ENCODE measurements around the gene ZNF821. TPM values are rescaled to one million over a fixed set of nuclear protein-coding genes. Genes with fewer than 3 reads are reported as not detected.
"Not testable (repeated sequence)": the region's sequence is repeated elsewhere in the genome, so short reads cannot be mapped to it uniquely, and the experiment has no call there.

Gene ZNF821
- polyA plus RNA-seq, 1 donor, result 11.2 TPM

DNA sequence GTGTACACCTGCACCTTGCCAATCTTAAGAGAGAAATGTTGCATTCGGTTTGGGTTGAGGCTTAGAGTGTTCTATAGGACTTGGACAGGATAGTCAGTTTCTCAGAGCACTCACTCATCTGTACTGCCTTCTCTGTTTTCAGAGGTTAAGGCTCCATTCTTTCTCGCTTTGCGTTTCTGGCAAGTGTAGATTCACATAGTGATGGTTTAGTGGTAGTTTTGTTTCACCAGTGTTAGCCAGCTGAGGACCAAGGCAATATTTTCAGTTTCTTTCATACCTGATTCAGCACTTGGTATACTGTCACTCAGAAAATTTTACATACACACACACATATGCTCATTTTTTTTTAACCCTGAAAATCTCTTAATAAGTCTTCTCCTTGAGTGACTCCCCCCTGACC, 36.9 kb downstream of the ZNF821 start:
- peaks cover 37% of the 10 kb centered on the region for H3K36me3 ChIP-seq (ENCODE audit: control insufficient read depth, insufficient read depth, low read length)
- H3K27me3 ChIP-seq (ENCODE audit: control insufficient read depth, insufficient read depth, low read length), result no peaks in the 10 kb centered on the region
- no CpG with 5 or more reads among the region's 3 CpGs for WGBS (ENCODE audit: insufficient coverage, low lambda C conversion rate)
- H3K27ac ChIP-seq (ENCODE audit: low read length), result peak overlapping the region; percentile 71
- H3K4me1 ChIP-seq (ENCODE audit: control insufficient read depth, insufficient read depth, low read length), result peaks cover 7% of the 10 kb centered on the region
- peak overlapping the region; percentile 100 for H3K4me3 ChIP-seq (ENCODE audit: low read length)
- DNase-seq, result no peak
- H3K9me3 ChIP-seq (ENCODE audit: control insufficient read depth, low read depth, low read length), result no peaks in the 10 kb centered on the region

- WGBS (ENCODE audit: insufficient coverage, low lambda C conversion rate), result no CpG with 5 or more reads among the region's 20 CpGs
- H3K4me3 ChIP-seq (ENCODE audit: low read length), result peak overlapping the region; percentile 100
- H3K4me1 ChIP-seq (ENCODE audit: control insufficient read depth, insufficient read depth, low read length), result peaks cover 7% of the 10 kb centered on the region
- H3K27me3 ChIP-seq (ENCODE audit: control insufficient read depth, insufficient read depth, low read length), result no peaks in the 10 kb centered on the region
- H3K9me3 ChIP-seq (ENCODE audit: control insufficient read depth, low read depth, low read length), result no peaks in the 10 kb centered on the region
- DNase-seq, result peak in 1 of 2 donors; percentile 37
- H3K27ac ChIP-seq (ENCODE audit: low read length), result peak overlapping the region; percentile 71
- peaks cover 31% of the 10 kb centered on the region for H3K36me3 ChIP-seq (ENCODE audit: control insufficient read depth, insufficient read depth, low read length)
Observed at GRCh38 chr16:71846431-71846830, 37.6 kb downstream of the ZNF821 start.

DNA sequence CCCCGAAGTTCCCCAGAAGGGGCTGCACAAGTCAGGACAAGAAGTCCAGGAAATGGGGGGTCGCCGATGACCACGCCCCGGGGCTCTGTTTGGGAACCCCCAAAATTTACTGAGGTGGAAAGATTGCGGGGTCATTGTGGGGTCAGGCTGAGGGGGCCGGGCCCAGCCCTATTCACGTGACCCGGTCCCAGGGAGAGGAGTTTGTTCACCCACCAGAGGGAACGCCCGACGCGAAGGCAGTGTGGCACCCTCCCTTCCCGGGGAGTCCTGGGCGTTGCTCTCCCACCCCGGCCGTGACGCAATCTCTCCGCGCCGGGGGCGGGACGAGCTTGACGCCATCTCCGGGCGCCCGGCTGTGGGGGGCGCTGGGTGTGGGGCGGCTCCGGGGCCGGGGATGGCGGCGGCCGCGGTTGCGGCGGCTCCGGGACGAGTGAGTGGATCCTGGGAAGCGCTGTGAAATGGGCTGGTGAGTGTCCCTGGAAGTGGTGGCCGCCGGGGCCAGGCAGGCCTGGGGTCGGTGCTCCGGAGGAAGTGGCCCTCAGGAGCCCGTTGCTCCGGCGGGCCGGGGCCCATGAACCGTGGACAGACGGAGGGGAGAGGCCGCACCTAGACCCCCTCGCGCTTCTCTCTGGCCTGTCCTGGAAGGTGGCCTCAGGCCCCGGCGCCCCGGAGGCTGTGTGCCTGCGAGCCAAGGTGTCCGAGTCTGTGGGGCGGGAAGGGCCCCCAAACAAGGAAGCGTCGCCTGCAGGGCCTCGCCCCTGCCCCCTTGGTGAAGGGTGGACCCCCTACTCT, 38.1 kb downstream of the ZNF821 start, which contains the start of gene ATXN1L:
TSS of gene ATXN1L (plus strand) at position 338 of the 792 bp plus-strand sequence. CDS start 3,765 bp downstream, outside the sequence.
- Histone ChIP-seq H3K4me3 (ENCODE audit: low read length) (peak within 1 kb of the TSS; percentile 100), H3K27me3 (ENCODE audit: control insufficient read depth, insufficient read depth, low read length) (no peaks in the 10 kb centered on the region), H3K9me3 (ENCODE audit: control insufficient read depth, low read depth, low read length) (no peaks in the 10 kb centered on the region), H3K27ac (ENCODE audit: low read length) (peak within 1 kb of the TSS; percentile 73), H3K36me3 (ENCODE audit: control insufficient read depth, insufficient read depth, low read length) (peaks cover 25% of the 10 kb centered on the region), H3K4me1 (ENCODE audit: control insufficient read depth, insufficient read depth, low read length) (peaks cover 7% of the 10 kb centered on the region)
- WGBS (ENCODE audit: insufficient coverage, low lambda C conversion rate), result no CpG with 5 or more reads among the region's 62 CpGs
- DNase-seq, result peak; percentile 93 to 94

DNA sequence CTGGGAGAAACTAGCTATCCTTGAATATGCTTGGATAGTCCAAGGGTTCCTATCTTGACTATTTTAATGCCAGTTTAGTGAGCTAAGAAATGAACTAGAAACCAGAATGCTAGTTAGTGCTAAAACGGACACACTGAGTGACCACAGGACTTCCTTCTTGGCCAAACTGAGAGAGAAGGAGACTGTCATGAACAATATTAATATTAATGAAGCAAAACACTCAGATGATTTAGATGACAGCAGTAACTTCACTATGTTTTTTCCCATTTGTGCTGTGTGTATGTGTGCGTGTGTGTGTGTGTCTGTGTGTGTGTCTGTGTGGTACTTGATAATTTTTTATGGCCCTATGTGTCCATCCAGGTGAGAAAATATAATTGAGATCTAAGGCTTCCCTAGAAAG, 40.4 kb downstream of the ZNF821 start:
- no peak for DNase-seq
- no CpG with 5 or more reads among the region's 2 CpGs for WGBS (ENCODE audit: insufficient coverage, low lambda C conversion rate)
- no peak overlapping the region for H3K27ac ChIP-seq (ENCODE audit: low read length)
- H3K36me3 ChIP-seq (ENCODE audit: control insufficient read depth, insufficient read depth, low read length), result peaks cover 4% of the 10 kb centered on the region
- H3K4me3 ChIP-seq (ENCODE audit: low read length), result no peak overlapping the region
- peaks cover 7% of the 10 kb centered on the region for H3K4me1 ChIP-seq (ENCODE audit: control insufficient read depth, insufficient read depth, low read length)
- no peaks in the 10 kb centered on the region for H3K9me3 ChIP-seq (ENCODE audit: control insufficient read depth, low read depth, low read length)
- no peaks in the 10 kb centered on the region for H3K27me3 ChIP-seq (ENCODE audit: control insufficient read depth, insufficient read depth, low read length)

DNA sequence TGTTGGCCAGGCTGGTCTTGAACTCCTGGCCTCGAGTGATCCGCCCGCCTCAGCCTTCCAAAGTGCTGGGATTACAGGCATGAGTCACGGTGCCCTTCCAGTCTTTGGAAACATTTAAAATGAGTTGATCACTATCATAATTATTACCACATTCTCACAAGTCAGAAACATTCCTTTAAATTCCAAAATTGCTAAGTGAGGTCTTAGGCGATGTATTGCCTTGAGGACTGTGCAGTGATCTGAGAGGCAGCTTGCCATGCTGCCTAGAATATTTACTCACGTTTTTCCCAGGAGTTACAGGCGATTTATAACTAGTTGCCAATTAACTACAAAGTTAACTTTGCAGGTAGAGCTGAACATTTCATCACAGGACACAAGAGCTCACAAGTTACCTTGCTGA, 43.9 kb downstream of the ZNF821 start:
- peak overlapping the region; percentile 24 for H3K27ac ChIP-seq (ENCODE audit: low read length)
- H3K4me1 ChIP-seq (ENCODE audit: control insufficient read depth, insufficient read depth, low read length), result no peaks in the 10 kb centered on the region
- H3K4me3 ChIP-seq (ENCODE audit: low read length), result no peak overlapping the region
- no peaks in the 10 kb centered on the region for H3K36me3 ChIP-seq (ENCODE audit: control insufficient read depth, insufficient read depth, low read length)
- H3K27me3 ChIP-seq (ENCODE audit: control insufficient read depth, insufficient read depth, low read length), result no peaks in the 10 kb centered on the region
- H3K9me3 ChIP-seq (ENCODE audit: control insufficient read depth, low read depth, low read length), result no peaks in the 10 kb centered on the region
- peak; percentile 13 to 18 for DNase-seq
- WGBS (ENCODE audit: insufficient coverage, low lambda C conversion rate), result 60% methylated on average over 1 of the region's 7 CpGs

- no peaks in the 10 kb centered on the region for H3K27me3 ChIP-seq (ENCODE audit: control insufficient read depth, insufficient read depth, low read length)
- no peaks in the 10 kb centered on the region for H3K4me1 ChIP-seq (ENCODE audit: control insufficient read depth, insufficient read depth, low read length)
- H3K27ac ChIP-seq (ENCODE audit: low read length), result no peak overlapping the region
- no CpG with 5 or more reads among the region's 3 CpGs for WGBS (ENCODE audit: insufficient coverage, low lambda C conversion rate)
- H3K36me3 ChIP-seq (ENCODE audit: control insufficient read depth, insufficient read depth, low read length), result no peaks in the 10 kb centered on the region
- no peaks in the 10 kb centered on the region for H3K9me3 ChIP-seq (ENCODE audit: control insufficient read depth, low read depth, low read length)
- DNase-seq, result no peak
- H3K4me3 ChIP-seq (ENCODE audit: low read length), result no peak overlapping the region
Observed at GRCh38 chr16:71837150-71837549, 46.8 kb downstream of the ZNF821 start.

- no peaks in the 10 kb centered on the region for H3K9me3 ChIP-seq (ENCODE audit: control insufficient read depth, low read depth, low read length)
- no peaks in the 10 kb centered on the region for H3K4me1 ChIP-seq (ENCODE audit: control insufficient read depth, insufficient read depth, low read length)
- H3K27me3 ChIP-seq (ENCODE audit: control insufficient read depth, insufficient read depth, low read length), result no peaks in the 10 kb centered on the region
- DNase-seq, result no peak
- H3K4me3 ChIP-seq (ENCODE audit: low read length), result no peak overlapping the region
- H3K36me3 ChIP-seq (ENCODE audit: control insufficient read depth, insufficient read depth, low read length), result no peaks in the 10 kb centered on the region
- H3K27ac ChIP-seq (ENCODE audit: low read length), result no peak overlapping the region
- WGBS (ENCODE audit: insufficient coverage, low lambda C conversion rate), result 80% methylated on average over 1 of the region's 3 CpGs
Observed at GRCh38 chr16:71834291-71834690, 49.7 kb downstream of the ZNF821 start.

DNA sequence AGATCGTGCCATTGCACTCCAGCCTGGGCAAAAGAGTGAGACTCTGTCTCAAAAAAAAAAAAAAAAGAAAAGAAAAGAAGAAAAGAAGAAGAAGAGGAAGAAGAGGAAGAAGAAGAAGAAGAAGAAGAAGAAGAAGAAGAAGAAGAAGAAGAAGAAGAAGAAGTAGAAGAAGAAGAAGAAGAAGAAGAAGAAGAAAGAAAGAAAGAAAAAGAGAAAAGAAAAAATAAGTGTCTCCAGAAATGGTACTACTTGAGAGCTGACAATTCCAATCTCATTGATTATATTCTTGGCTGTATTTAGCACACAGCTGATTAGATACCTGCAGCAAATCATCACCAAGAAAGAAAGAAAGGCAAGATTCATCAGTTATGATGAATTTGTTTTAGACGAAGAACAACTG, 51.9 kb downstream of the ZNF821 start:
- H3K4me1 ChIP-seq (ENCODE audit: control insufficient read depth, insufficient read depth, low read length); H3K9me3 ChIP-seq (ENCODE audit: control insufficient read depth, low read depth, low read length); DNase-seq; H3K27me3 ChIP-seq (ENCODE audit: control insufficient read depth, insufficient read depth, low read length); H3K36me3 ChIP-seq (ENCODE audit: control insufficient read depth, insufficient read depth, low read length); H3K27ac ChIP-seq (ENCODE audit: low read length); H3K4me3 ChIP-seq (ENCODE audit: low read length): not testable (repeated sequence)
- 60% methylated on average over 1 of the region's 2 CpGs for WGBS (ENCODE audit: insufficient coverage, low lambda C conversion rate)

- not testable (repeated sequence) for H3K4me3 ChIP-seq (ENCODE audit: low read length); H3K36me3 ChIP-seq (ENCODE audit: control insufficient read depth, insufficient read depth, low read length); H3K4me1 ChIP-seq (ENCODE audit: control insufficient read depth, insufficient read depth, low read length); H3K9me3 ChIP-seq (ENCODE audit: control insufficient read depth, low read depth, low read length); H3K27me3 ChIP-seq (ENCODE audit: control insufficient read depth, insufficient read depth, low read length); DNase-seq; H3K27ac ChIP-seq (ENCODE audit: low read length)
- no CpG with 5 or more reads among the region's 3 CpGs for WGBS (ENCODE audit: insufficient coverage, low lambda C conversion rate)
Observed at GRCh38 chr16:71831698-71832097, 52.3 kb downstream of the ZNF821 start.

- H3K9me3 ChIP-seq (ENCODE audit: control insufficient read depth, low read depth, low read length), result no peaks in the 10 kb centered on the region
- no peak overlapping the region for H3K27ac ChIP-seq (ENCODE audit: low read length)
- H3K4me1 ChIP-seq (ENCODE audit: control insufficient read depth, insufficient read depth, low read length), result no peaks in the 10 kb centered on the region
- WGBS (ENCODE audit: insufficient coverage, low lambda C conversion rate), result no CpG with 5 or more reads among the region's 2 CpGs
- no peak for DNase-seq
- no peaks in the 10 kb centered on the region for H3K27me3 ChIP-seq (ENCODE audit: control insufficient read depth, insufficient read depth, low read length)
- H3K36me3 ChIP-seq (ENCODE audit: control insufficient read depth, insufficient read depth, low read length), result no peaks in the 10 kb centered on the region
- H3K4me3 ChIP-seq (ENCODE audit: low read length), result no peak overlapping the region
Observed at GRCh38 chr16:71830359-71830758, 53.6 kb downstream of the ZNF821 start.

GRCh38 chr16:71826533-71827017, 57.4 kb downstream of the ZNF821 start:
- H3K36me3 ChIP-seq (ENCODE audit: control insufficient read depth, insufficient read depth, low read length), result no peaks in the 10 kb centered on the region

More at GRCh38 chr16:71826533-71827017, 57.4 kb downstream of the ZNF821 start:
- Histone ChIP-seq H3K9me3 (ENCODE audit: control insufficient read depth, low read depth, low read length) (no peaks in the 10 kb centered on the region), H3K27ac (ENCODE audit: low read length) (no peak overlapping the region), H3K4me1 (ENCODE audit: control insufficient read depth, insufficient read depth, low read length) (no peaks in the 10 kb centered on the region), H3K4me3 (ENCODE audit: low read length) (no peak overlapping the region), H3K27me3 (ENCODE audit: control insufficient read depth, insufficient read depth, low read length) (no peaks in the 10 kb centered on the region)
- DNase-seq, result no peak
- WGBS (ENCODE audit: insufficient coverage, low lambda C conversion rate), result 75% methylated on average over 2 of the region's 5 CpGs

Data from large intestine (tissue), 3 donors.